ENCODE measurements around the gene CFAP210. TPM values are rescaled to one million over a fixed set of nuclear protein-coding genes. Genes with fewer than 3 reads are reported as not detected.

CFAP210 gene
- total and polyA plus RNA-seq, 9 of the 15 experiments (the other 6 are each of a cell fraction or from before 2014, with no cell fraction given), result 0.75 to 3.6 (median 1.3) TPM

GRCh38 chr2:169664978-169665930, 29.0 kb downstream of the CFAP210 start (continued):
- TF ChIP-seq ZBTB40 (IDR thresholded peaks at IDR 0.05) (no peak), ZBTB40 (CRISPR knock-in tag; IDR thresholded peaks at IDR 0.05) (no peak), RBM17 (IDR thresholded peaks at IDR 0.05; ENCODE audit: borderline replicate concordance, low read depth, low read length) (no peak), ZNF668 (CRISPR knock-in tag; IDR thresholded peaks at IDR 0.05) (no peak), KDM4B (IDR thresholded peaks at IDR 0.05; ENCODE audit: borderline replicate concordance in 2 of 2, low read depth in 1 of 2) (no peak), PTBP1 (IDR thresholded peaks at IDR 0.05; ENCODE audit: low read depth, low read length) (no peak), MLX (CRISPR knock-in tag; conservative IDR thresholded peaks at IDR 0.05) (no peak), CHCHD3 (CRISPR knock-in tag; IDR thresholded peaks at IDR 0.05) (no peak), GATA2 (CRISPR knock-in tag; IDR thresholded peaks at IDR 0.05) (peak; percentile 84), ILF3 (IDR thresholded peaks at IDR 0.05; ENCODE audit: borderline replicate concordance) (no peak)
- TF ChIP-seq, protein P1, sequence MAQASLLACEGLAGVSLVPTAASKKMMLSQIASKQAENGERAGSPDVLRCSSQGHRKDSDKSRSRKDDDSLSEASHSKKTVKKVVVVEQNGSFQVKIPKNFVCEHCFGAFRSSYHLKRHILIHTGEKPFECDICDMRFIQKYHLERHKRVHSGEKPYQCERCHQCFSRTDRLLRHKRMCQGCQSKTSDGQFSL (CRISPR knock-in tag; IDR thresholded peaks at IDR 0.05), result no peak
- TF ChIP-seq, protein P1 (tag; IDR thresholded peaks at IDR 0.05), result no peak
- TF ChIP-seq, protein P2, sequence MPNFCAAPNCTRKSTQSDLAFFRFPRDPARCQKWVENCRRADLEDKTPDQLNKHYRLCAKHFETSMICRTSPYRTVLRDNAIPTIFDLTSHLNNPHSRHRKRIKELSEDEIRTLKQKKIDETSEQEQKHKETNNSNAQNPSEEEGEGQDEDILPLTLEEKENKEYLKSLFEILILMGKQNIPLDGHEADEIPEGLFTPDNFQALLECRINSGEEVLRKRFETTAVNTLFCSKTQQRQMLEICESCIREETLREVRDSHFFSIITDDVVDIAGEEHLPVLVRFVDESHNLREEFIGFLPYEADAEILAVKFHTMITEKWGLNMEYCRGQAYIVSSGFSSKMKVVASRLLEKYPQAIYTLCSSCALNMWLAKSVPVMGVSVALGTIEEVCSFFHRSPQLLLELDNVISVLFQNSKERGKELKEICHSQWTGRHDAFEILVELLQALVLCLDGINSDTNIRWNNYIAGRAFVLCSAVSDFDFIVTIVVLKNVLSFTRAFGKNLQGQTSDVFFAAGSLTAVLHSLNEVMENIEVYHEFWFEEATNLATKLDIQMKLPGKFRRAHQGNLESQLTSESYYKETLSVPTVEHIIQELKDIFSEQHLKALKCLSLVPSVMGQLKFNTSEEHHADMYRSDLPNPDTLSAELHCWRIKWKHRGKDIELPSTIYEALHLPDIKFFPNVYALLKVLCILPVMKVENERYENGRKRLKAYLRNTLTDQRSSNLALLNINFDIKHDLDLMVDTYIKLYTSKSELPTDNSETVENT (CRISPR knock-in tag; IDR thresholded peaks at IDR 0.05), result no peak
